ENCODE data around the gene USP34.

DNA sequence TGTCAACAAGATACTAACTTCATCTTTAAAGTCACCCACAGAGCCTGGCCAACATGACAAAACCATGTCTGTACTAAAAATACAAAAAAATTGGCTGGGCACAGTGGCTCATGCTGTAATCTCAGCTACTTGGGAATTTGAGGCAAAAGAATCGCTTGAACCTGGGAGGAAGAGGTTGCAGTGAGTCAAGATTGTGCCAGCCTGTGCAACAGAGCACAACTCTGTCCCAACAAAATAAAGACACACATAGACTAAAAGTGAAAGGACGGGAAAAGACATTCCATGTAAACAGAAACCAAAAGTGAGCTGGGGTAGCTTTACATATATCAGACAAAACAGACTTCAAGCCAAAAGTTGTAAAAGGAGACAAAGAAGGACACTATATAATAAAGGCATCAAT lies 34.8 kb downstream of the USP34 start:
- TF ChIP-seq, protein P1, sequence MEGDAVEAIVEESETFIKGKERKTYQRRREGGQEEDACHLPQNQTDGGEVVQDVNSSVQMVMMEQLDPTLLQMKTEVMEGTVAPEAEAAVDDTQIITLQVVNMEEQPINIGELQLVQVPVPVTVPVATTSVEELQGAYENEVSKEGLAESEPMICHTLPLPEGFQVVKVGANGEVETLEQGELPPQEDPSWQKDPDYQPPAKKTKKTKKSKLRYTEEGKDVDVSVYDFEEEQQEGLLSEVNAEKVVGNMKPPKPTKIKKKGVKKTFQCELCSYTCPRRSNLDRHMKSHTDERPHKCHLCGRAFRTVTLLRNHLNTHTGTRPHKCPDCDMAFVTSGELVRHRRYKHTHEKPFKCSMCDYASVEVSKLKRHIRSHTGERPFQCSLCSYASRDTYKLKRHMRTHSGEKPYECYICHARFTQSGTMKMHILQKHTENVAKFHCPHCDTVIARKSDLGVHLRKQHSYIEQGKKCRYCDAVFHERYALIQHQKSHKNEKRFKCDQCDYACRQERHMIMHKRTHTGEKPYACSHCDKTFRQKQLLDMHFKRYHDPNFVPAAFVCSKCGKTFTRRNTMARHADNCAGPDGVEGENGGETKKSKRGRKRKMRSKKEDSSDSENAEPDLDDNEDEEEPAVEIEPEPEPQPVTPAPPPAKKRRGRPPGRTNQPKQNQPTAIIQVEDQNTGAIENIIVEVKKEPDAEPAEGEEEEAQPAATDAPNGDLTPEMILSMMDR (IDR thresholded peaks at IDR 0.05; ENCODE audit: insufficient read depth, low read length): no peak
- no peak for TF ChIP-seq GABPA (IDR thresholded peaks at IDR 0.05; ENCODE audit: low read depth)
- TF ChIP-seq, protein P2, sequence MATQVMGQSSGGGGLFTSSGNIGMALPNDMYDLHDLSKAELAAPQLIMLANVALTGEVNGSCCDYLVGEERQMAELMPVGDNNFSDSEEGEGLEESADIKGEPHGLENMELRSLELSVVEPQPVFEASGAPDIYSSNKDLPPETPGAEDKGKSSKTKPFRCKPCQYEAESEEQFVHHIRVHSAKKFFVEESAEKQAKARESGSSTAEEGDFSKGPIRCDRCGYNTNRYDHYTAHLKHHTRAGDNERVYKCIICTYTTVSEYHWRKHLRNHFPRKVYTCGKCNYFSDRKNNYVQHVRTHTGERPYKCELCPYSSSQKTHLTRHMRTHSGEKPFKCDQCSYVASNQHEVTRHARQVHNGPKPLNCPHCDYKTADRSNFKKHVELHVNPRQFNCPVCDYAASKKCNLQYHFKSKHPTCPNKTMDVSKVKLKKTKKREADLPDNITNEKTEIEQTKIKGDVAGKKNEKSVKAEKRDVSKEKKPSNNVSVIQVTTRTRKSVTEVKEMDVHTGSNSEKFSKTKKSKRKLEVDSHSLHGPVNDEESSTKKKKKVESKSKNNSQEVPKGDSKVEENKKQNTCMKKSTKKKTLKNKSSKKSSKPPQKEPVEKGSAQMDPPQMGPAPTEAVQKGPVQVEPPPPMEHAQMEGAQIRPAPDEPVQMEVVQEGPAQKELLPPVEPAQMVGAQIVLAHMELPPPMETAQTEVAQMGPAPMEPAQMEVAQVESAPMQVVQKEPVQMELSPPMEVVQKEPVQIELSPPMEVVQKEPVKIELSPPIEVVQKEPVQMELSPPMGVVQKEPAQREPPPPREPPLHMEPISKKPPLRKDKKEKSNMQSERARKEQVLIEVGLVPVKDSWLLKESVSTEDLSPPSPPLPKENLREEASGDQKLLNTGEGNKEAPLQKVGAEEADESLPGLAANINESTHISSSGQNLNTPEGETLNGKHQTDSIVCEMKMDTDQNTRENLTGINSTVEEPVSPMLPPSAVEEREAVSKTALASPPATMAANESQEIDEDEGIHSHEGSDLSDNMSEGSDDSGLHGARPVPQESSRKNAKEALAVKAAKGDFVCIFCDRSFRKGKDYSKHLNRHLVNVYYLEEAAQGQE (IDR thresholded peaks at IDR 0.05; ENCODE audit: insufficient replicate concordance, low read depth): no peak
